Tibial nerve (tissue), 4 donors: ENCODE measurements around the gene SPATA6L. TPM values are rescaled to one million over a fixed set of nuclear protein-coding genes. Genes with fewer than 3 reads are reported as not detected.

Experiments used
- DNase-seq, 2 donors: peaks; one replicate each; pipeline ENCODE4 v3.0.0-alpha.2; 2019; ENCODE audit warnings: low spot score in 2 of 2
- H3K27ac ChIP-seq, 4 donors: fragments of 200-600 bp; sonication (generic) in 3 of 4; one replicate each; pipeline ENCODE4 v1.5.1; 2017 to 2019; ENCODE audit warnings: mild to moderate bottlenecking in 1 of 4
- H3K27me3 ChIP-seq, 2 donors: fragments of 200-600 bp; sonication (generic) in 1 of 2; one replicate each; pipeline versions ENCODE4 v1.5.1 to v1.6.0; 2017 to 2019
- H3K36me3 ChIP-seq, 3 donors: fragments of 200-600 bp; sonication (generic); one replicate each; pipeline ENCODE4 v1.5.1; 2018 to 2019
- H3K4me1 ChIP-seq, 4 donors: fragments of 200-600 bp; sonication (generic) in 3 of 4; one replicate each; pipeline ENCODE4 v1.5.1; 2017 to 2019
- H3K4me3 ChIP-seq, 4 donors: fragments of 200-600 bp; sonication (generic) in 3 of 4; one replicate each; pipeline ENCODE4 v1.5.1; 2017 to 2019; ENCODE audit warnings: mild to moderate bottlenecking in 1 of 4, moderate library complexity in 1 of 4
- H3K9me3 ChIP-seq, 4 donors: fragments of 200-600 bp; sonication (generic) in 3 of 4; one replicate each; pipeline ENCODE4 v1.5.1; 2017 to 2019
- EP300 ChIP-seq, 2 donors: sonication (generic); formaldehyde crosslinking; IDR thresholded peaks; one replicate each; pipeline ENCODE4 v1.6.1; 2017; ENCODE audit warnings: antibody characterized with exemption in 2 of 2, mild to moderate bottlenecking in 1 of 2
- POLR2A ChIP-seq, 2 donors: fragments of 450-650 bp; IDR thresholded peaks; one replicate each; pipeline ENCODE4 v1.6.1; 2017; ENCODE audit warnings: antibody characterized with exemption in 2 of 2, mild to moderate bottlenecking in 2 of 2, moderate library complexity in 2 of 2
- WGBS, 2 donors: methylation state at CpG; one replicate each; pipeline ENCODE4 v1.1.5; 2018; 5-methylcytosine and 5-hydroxymethylcytosine counted together
- total RNA-seq, 4 donors: library from RNA; depleted of rRNA; stranded (reverse); fragments of >200 nt; gene quantifications; one replicate each; pipeline ENCODE4 v1.1.0, GENCODE V29; 2016
- TF ChIP-seq, protein P1 (sequence below), 5 experiments: fragments of 200-600 bp in 3 of 5; fragments of 450-650 bp in 2 of 5; sonication (generic) in 3 of 5; IDR thresholded peaks; one replicate each; pipeline ENCODE4 v1.5.1; 2016 to 2019; ENCODE audit warnings: antibody characterized with exemption in 5 of 5, mild to moderate bottlenecking in 3 of 5, moderate library complexity in 2 of 5

Gene SPATA6L
- total RNA-seq, 4 donors from 2014 or later, result 1.3 to 5.4 (median 3.8) TPM

DNA sequence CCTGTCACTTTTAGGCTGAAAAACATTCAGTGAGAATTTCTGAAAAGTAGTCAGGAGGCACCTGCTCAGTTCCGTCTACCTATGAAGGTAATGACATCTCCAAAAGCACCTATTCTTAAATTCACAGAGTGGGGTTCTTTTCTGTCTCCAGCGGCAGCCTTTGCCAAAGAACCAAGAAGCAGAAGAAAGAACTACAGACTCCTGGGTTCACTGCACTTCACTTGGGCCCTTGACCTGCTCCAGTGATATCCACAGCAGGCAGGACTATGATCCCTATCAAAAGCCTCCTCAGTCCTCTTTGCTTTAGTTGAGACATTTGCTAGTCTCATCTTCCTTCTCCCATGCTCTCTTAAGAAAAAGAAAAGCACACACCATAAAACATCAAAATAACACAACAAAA is 23.9 kb downstream of the SPATA6L start:
- WGBS, 2 donors, result 94 to 95% methylated on average over 2 of the region's 2 CpGs
- Histone ChIP-seq H3K4me1 (no peaks in the 10 kb centered on the region), H3K4me3 (no peak overlapping the region), H3K27me3 (no peaks in the 10 kb centered on the region), H3K36me3 (no peaks in the 10 kb centered on the region), H3K27ac (no peak overlapping the region), H3K9me3 (no peaks in the 10 kb centered on the region)
- no peak for TF ChIP-seq EP300 (IDR thresholded peaks at IDR 0.05)
- DNase-seq, result no peak

DNA sequence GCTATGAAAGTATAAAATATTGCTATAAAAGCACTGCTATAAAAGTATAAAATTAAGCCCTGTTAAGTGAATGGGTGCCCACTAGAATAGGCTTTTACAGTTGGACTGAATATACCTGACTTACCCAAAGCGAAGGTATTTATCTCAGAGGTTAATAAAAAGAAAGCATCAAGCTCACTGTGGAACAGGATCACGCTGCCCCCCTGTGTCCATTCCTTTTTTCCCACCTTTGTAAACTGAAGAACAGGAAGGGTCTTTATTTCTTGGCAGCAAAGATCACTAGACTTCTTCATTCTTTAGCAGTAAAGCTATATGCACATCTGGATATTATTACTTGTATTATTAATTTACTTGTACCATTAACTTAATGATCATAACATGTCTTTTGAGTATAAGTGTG is 26.3 kb downstream of the SPATA6L start:
- no peaks in the 10 kb centered on the region for H3K9me3 ChIP-seq
- no peak overlapping the region for H3K4me3 ChIP-seq
- H3K4me1 ChIP-seq, result no peaks in the 10 kb centered on the region
- H3K27me3 ChIP-seq, result no peaks in the 10 kb centered on the region
- H3K27ac ChIP-seq, result no peak overlapping the region
- WGBS, 2 donors, result 50 to 55% methylated on average over 2 of the region's 2 CpGs
- H3K36me3 ChIP-seq, result no peaks in the 10 kb centered on the region
- no peak for DNase-seq
- no peak for TF ChIP-seq POLR2A (IDR thresholded peaks at IDR 0.05)
- no peak for TF ChIP-seq EP300 (IDR thresholded peaks at IDR 0.05)
- TF ChIP-seq, protein P1, sequence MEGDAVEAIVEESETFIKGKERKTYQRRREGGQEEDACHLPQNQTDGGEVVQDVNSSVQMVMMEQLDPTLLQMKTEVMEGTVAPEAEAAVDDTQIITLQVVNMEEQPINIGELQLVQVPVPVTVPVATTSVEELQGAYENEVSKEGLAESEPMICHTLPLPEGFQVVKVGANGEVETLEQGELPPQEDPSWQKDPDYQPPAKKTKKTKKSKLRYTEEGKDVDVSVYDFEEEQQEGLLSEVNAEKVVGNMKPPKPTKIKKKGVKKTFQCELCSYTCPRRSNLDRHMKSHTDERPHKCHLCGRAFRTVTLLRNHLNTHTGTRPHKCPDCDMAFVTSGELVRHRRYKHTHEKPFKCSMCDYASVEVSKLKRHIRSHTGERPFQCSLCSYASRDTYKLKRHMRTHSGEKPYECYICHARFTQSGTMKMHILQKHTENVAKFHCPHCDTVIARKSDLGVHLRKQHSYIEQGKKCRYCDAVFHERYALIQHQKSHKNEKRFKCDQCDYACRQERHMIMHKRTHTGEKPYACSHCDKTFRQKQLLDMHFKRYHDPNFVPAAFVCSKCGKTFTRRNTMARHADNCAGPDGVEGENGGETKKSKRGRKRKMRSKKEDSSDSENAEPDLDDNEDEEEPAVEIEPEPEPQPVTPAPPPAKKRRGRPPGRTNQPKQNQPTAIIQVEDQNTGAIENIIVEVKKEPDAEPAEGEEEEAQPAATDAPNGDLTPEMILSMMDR (IDR thresholded peaks at IDR 0.05), result peak; percentile 14 to 51 (median 38)

DNA sequence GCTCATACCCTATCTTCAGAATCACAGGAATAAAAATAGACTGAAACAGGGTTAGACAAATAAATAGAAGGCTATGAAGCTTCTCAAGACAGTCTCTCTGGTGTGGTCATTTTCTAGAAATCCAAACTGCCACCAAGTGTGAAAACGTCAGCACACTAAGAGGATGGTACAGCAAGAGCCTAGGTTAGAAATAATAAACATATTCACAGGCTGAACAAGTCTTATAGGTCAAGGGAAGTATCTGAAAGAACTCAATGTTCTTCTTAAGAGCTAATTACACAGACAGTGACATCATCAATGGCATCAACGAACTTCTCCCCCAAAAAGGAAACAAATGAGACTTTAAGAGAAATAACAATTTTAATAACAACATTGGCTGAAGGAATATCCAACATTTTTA is 26.9 kb downstream of the SPATA6L start:
- H3K9me3 ChIP-seq, result no peaks in the 10 kb centered on the region
- no peaks in the 10 kb centered on the region for H3K36me3 ChIP-seq
- no peaks in the 10 kb centered on the region for H3K27me3 ChIP-seq
- no peak overlapping the region for H3K4me3 ChIP-seq
- WGBS, 2 donors, result 32 to 46% methylated on average over 2 of the region's 2 CpGs
- no peak for DNase-seq
- TF ChIP-seq, protein P1 (IDR thresholded peaks at IDR 0.05), result no peak
- TF ChIP-seq EP300 (IDR thresholded peaks at IDR 0.05), result no peak
- no peak for TF ChIP-seq POLR2A (IDR thresholded peaks at IDR 0.05)
- H3K4me1 ChIP-seq, result no peaks in the 10 kb centered on the region
- H3K27ac ChIP-seq, result no peak overlapping the region

DNA sequence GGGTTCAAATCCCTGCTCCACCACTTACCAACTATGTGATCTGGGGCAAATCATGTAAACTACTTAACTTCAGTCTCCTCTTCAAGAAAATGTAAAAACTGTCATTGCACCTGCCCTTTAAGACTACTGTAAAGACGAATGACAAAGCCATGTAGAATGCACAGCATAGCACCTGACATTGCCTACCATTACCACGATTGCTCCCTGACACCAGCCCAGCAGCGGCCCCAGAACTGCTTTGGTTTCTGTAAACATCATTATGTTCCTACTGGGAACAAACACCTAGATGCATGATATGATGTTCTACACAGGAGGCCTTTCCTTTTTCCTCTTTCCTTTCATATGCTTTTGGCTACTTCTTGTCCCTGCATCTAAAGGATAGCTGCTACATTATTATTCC is 27.3 kb downstream of the SPATA6L start:
- no peak for DNase-seq
- 81 to 87% methylated on average over 3 of the region's 3 CpGs for WGBS, 2 donors
- TF ChIP-seq POLR2A (IDR thresholded peaks at IDR 0.05), result no peak
- TF ChIP-seq EP300 (IDR thresholded peaks at IDR 0.05), result no peak
- TF ChIP-seq, protein P1 (IDR thresholded peaks at IDR 0.05), result no peak

DNA sequence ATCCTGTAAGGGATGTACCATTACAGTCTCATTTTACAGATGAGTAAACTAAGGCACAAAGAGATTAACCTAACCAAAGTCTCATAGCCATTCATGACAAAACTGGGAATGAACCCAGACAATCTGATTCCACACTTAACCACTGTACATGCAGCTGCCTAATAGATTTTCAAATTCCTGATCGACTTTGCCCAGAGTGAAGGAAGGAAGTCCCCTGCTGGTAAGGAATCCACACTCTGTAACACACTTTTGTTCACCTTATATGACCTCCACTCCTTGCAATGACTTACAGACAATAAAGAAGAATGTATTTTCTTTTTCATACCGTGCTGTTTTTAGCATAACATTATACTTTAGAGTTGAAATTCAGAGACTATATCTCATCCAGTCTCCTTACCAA is 35.4 kb downstream of the SPATA6L start:
- WGBS, 2 donors, result 18 to 26% methylated on average over 2 of the region's 2 CpGs
- Histone ChIP-seq H3K4me1 (no peaks in the 10 kb centered on the region), H3K4me3 (no peak overlapping the region), H3K27ac (no peak overlapping the region), H3K9me3 (no peaks in the 10 kb centered on the region), H3K27me3 (no peaks in the 10 kb centered on the region), H3K36me3 (no peaks in the 10 kb centered on the region)
- no peak for DNase-seq
- no peak for TF ChIP-seq POLR2A (IDR thresholded peaks at IDR 0.05)
- TF ChIP-seq EP300 (IDR thresholded peaks at IDR 0.05), result no peak
- TF ChIP-seq, protein P1 (IDR thresholded peaks at IDR 0.05), result no peak

More for the DNA sequence above, 27.3 kb downstream of the SPATA6L start:
- Histone ChIP-seq H3K36me3 (no peaks in the 10 kb centered on the region), H3K27ac (no peak overlapping the region), H3K4me3 (no peak overlapping the region), H3K9me3 (no peaks in the 10 kb centered on the region), H3K4me1 (no peaks in the 10 kb centered on the region), H3K27me3 (no peaks in the 10 kb centered on the region)

DNA sequence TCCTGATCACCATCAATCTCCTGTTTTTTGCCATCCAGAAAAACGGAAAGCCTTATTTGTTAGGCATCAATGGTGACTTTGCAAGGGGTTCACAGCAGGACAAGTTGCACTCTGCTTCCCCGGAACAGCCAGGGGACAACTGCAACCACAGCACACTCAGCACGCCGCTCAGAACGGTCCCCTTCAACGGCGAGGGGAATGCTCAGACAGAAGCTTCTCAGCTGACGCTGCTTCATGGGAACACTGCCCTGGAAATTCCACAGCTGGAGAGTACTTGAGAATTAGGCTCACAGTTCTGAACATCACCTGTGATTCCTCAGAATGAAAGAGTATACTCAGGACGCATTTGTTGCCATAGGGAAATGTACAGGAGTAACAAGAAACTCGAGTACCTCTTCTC is 44.3 kb downstream of the SPATA6L start:
- Histone ChIP-seq H3K27me3 (no peaks in the 10 kb centered on the region), H3K4me1 (no peaks in the 10 kb centered on the region), H3K36me3 (no peaks in the 10 kb centered on the region), H3K4me3 (no peak overlapping the region), H3K27ac (no peak overlapping the region), H3K9me3 (no peaks in the 10 kb centered on the region)
- DNase-seq, result no peak
- no peak for TF ChIP-seq POLR2A (IDR thresholded peaks at IDR 0.05)
- TF ChIP-seq, protein P1 (IDR thresholded peaks at IDR 0.05), result no peak
- TF ChIP-seq EP300 (IDR thresholded peaks at IDR 0.05), result no peak
- 81 to 84% methylated on average over 10 of the region's 10 CpGs for WGBS, 2 donors
